ENCODE measurements around the gene EXOC6. TPM values are rescaled to one million over a fixed set of nuclear protein-coding genes. Genes with fewer than 3 reads are reported as not detected.

Gene EXOC6
- total RNA-seq, 1 donor from 2014 or later, result 19.6 TPM

- DNase-seq (no peak), ATAC-seq (peak in 1 of 2 donors; percentile 79)
- intact Hi-C loops (cut with DNase I), result no loop called here
- Histone ChIP-seq H3K27me3 (ENCODE audit: low read depth) (no peaks in the 10 kb centered on the region), H3K27ac (peak overlapping the region; percentile 20), H3K36me3 (no peaks in the 10 kb centered on the region), H3K4me3 (no peak overlapping the region), H3K4me1 (peaks cover 4% of the 10 kb centered on the region), H3K9me3 (no peaks in the 10 kb centered on the region)
- no peak for TF ChIP-seq CTCF (IDR thresholded peaks at IDR 0.05)
Observed at GRCh38 chr10:92822060-92822634, 26.2 kb upstream of the EXOC6 start.

- no peak for DNase-seq
- intact Hi-C loops (cut with DNase I), result no loop called here
- peak; percentile 32 for TF ChIP-seq CTCF (IDR thresholded peaks at IDR 0.05)
- ATAC-seq, result peak in 1 of 2 donors; percentile 64
- no peaks in the 10 kb centered on the region for H3K27me3 ChIP-seq (ENCODE audit: low read depth)
- H3K27ac ChIP-seq, result peak overlapping the region; percentile 20
- no peak overlapping the region for H3K4me3 ChIP-seq
- no peaks in the 10 kb centered on the region for H3K9me3 ChIP-seq
- peaks cover 4% of the 10 kb centered on the region for H3K4me1 ChIP-seq
- no peaks in the 10 kb centered on the region for H3K36me3 ChIP-seq
Observed at GRCh38 chr10:92822964-92823363, 25.4 kb upstream of the EXOC6 start.

GRCh38 chr10:92826061-92826460 lies 22.3 kb upstream of the EXOC6 start:
- no peak overlapping the region for H3K4me3 ChIP-seq
- ATAC-seq (no peak), DNase-seq (no peak)
- H3K4me1 ChIP-seq, result peaks cover 5% of the 10 kb centered on the region
- intact Hi-C loops (cut with DNase I), result no loop called here
- H3K9me3 ChIP-seq, result no peaks in the 10 kb centered on the region
- no peak for TF ChIP-seq CTCF (IDR thresholded peaks at IDR 0.05)
- no peak overlapping the region for H3K27ac ChIP-seq
- no peaks in the 10 kb centered on the region for H3K27me3 ChIP-seq (ENCODE audit: low read depth)
- H3K36me3 ChIP-seq, result no peaks in the 10 kb centered on the region

- DNase-seq (no peak), ATAC-seq (no peak)
- no peaks in the 10 kb centered on the region for H3K27me3 ChIP-seq (ENCODE audit: low read depth)
- H3K4me3 ChIP-seq, result no peak overlapping the region
- no peak for TF ChIP-seq CTCF (IDR thresholded peaks at IDR 0.05)
- no peak overlapping the region for H3K27ac ChIP-seq
- H3K36me3 ChIP-seq, result no peaks in the 10 kb centered on the region
- H3K4me1 ChIP-seq, result peaks cover 10% of the 10 kb centered on the region
- no peaks in the 10 kb centered on the region for H3K9me3 ChIP-seq
- intact Hi-C loops (cut with DNase I), result no loop called here
Observed at GRCh38 chr10:92826504-92826903, 21.8 kb upstream of the EXOC6 start.

GRCh38 chr10:92829042-92829785 lies 19.1 kb upstream of the EXOC6 start:
- H3K4me1 ChIP-seq, result peaks cover 9% of the 10 kb centered on the region
- no peaks in the 10 kb centered on the region for H3K36me3 ChIP-seq
- DNase-seq (no peak), ATAC-seq (no peak)
- intact Hi-C loops (cut with DNase I), result no loop called here
- no peaks in the 10 kb centered on the region for H3K27me3 ChIP-seq (ENCODE audit: low read depth)
- no peak overlapping the region for H3K27ac ChIP-seq
- TF ChIP-seq CTCF (IDR thresholded peaks at IDR 0.05), result no peak
- H3K4me3 ChIP-seq, result no peak overlapping the region
- no peaks in the 10 kb centered on the region for H3K9me3 ChIP-seq

Data from lower lobe of right lung (tissue), 2 donors.